NCI-H2196 (cell line): Measurements from ENCODE around the gene PDZD2.
"Not testable (repeated sequence)": the region's sequence is repeated elsewhere in the genome, so short reads cannot be mapped to it uniquely, and the experiment has no call there.

Source experiments
- DNase-seq: peaks from one replicate; lab custom pipeline; 2025; ENCODE audit not compliant: unreplicated experiment; lab: John Stamatoyannopoulos, UW

Gene PDZD2

GRCh38 chr5:32029261-32029660 lies 390.3 kb downstream of the PDZD2 start:
- no peak for DNase-seq

DNA sequence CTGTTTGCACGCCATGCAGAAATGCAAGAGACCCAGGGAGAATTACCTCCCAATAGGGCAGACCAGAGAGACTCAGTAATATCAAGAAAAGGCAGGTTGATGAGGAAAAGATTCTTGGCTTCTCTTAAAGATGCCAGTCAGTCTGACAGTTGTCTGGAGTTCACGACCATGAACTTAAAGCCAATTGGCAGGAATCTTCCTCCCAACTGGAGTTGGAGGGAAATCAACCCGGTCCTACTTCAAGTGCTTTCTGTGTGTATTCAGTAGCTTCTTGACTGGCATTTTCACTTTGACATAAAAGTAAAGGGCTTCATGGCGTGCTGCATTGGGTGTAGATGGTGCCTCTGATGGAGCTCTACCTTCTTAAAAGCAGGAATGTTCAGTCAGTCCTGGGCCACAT lies 390.9 kb downstream of the PDZD2 start:
- no peak for DNase-seq

GRCh38 chr5:32030222-32030621 lies 391.3 kb downstream of the PDZD2 start:
- no peak for DNase-seq

- no peak for DNase-seq
Observed at GRCh38 chr5:32030686-32031085, 391.8 kb downstream of the PDZD2 start.

- no peak for DNase-seq
Observed at GRCh38 chr5:32031089-32031488, 392.2 kb downstream of the PDZD2 start.

- DNase-seq = no peak
Observed at GRCh38 chr5:32038523-32038922, 399.6 kb downstream of the PDZD2 start.

GRCh38 chr5:32039133-32039532 lies 400.2 kb downstream of the PDZD2 start:
- DNase-seq = not testable (repeated sequence)

DNA sequence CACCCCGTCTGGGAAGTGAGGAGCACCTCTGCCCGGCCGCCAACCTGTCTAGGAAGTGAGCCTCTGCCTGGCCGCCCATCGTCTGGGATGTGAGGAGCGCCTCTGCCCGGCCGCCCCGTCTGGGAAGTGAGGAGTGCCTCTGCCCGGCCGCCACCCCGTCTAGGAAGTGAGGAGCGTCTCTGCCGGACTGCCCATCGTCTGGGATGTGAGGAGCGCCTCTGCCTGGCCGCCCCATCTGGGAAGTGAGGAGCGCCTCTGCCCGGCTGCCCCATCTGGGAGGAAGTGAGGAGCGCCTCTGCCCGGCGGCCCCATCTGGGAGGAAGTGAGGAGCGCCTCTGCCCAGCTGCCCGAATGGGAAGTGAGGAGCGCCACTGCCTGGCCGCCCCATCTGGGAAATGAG lies 400.7 kb downstream of the PDZD2 start:
- not testable (repeated sequence) for DNase-seq

DNA sequence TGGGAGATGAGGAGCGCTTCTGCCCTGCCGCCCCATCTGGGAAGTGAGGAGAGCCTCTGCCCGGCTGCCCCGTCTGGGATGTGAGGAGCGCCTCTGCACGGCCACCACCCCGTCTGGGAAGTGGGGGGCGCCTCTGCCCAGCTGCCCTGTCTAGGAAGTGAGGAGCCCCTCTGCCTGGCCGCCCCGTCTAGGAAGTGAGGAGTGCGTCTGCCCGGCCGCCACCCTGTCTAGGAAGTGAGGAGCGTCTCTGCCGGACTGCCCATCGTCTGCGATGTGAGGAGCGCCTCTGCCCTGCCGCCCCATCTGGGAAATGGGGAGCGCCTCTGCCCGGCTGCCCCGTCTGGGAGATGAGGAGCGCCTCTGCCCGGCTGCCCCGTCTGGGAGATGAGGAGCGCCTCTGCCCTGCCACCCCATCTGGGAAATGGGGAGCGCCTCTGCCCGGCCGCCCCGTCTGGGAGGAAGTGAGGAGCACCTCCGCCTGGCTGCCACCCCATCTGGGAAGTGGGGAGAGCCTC lies 401.3 kb downstream of the PDZD2 start:
- not testable (repeated sequence) for DNase-seq

- DNase-seq = no peak
Observed at GRCh38 chr5:32042551-32042961, 403.6 kb downstream of the PDZD2 start.

DNA sequence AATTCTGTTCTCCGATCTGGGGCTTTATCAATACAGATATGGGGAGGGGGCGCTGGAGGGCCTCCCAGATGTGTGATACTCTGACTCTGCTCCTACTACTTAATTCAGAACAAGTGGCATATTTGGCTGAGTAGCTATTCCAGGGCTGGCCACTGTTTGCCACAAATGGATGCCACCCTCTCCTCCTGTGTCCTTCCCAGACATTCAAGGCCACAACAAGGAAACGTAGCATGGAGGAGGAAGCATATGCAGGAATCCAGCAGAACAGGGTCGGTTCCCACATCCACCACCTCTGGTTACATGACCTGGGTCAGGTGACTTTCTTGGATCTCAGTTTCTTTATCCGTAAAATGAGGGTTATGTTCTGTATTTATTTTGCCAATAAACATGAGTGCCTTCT lies 404.2 kb downstream of the PDZD2 start:
- no peak for DNase-seq

DNA sequence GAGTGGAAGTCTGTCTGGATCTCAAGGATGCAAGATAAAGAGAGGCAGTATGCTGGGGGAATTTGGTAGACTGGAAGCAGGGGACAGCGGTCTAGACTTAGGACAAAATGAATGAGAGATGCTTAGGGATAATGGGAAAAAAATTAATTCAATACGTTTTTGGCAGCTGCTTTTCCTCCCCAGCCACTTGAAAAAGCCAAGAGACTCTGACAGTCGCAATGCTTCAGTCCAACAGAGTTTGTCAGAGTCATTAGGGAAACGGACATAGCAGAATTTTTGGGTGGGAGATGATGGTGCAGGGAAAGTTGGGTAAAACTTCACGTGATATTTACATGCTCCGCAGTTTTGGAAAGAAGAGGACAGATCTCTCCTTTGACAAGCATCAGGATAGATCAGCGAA lies 405.5 kb downstream of the PDZD2 start:
- DNase-seq = no peak

GRCh38 chr5:32044939-32045338 lies 406.0 kb downstream of the PDZD2 start:
- DNase-seq = no peak

DNA sequence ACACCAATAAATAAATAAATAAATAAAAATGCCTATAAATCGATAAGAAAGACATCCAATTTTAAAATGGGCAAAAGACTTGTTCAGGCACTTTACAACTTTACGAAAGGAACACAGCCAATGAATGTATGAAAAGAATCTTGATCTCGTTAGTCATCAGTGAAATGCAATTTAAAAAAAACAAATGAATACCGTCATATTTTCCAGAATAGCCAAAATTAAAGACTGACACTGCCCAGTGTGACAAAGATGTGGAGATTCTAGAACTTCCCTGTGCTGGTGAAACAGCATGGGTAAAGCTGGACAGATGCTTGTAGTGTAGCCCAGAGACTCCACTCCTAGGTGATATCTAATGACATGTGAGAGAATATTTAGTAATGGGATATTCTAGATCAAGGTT lies 408.1 kb downstream of the PDZD2 start:
- no peak for DNase-seq

- DNase-seq = no peak
Observed at GRCh38 chr5:32051796-32052195, 412.9 kb downstream of the PDZD2 start.

- DNase-seq = no peak
Observed at GRCh38 chr5:32055891-32056866, 417.2 kb downstream of the PDZD2 start.

GRCh38 chr5:32057187-32058096 lies 418.5 kb downstream of the PDZD2 start:
- no peak for DNase-seq

- no peak for DNase-seq
Observed at GRCh38 chr5:32058101-32058500, 419.2 kb downstream of the PDZD2 start.

DNA sequence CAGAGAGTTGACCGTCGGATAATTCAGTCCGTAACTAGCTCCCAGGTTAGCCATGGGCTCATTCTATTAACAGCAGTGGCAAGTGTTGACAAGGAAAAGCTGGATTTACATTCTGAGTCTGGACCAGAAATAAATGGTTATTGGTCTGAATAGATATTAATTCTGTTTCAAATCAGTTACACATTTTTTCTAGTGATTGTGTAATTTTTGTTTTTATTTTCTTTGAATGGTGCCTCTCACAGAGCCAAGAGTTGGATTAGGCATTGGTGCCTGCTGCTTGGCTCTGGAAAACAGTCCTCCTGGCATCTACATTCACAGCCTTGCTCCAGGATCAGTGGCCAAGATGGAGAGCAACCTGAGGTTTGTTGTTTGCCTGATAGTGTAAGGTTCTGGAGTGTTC lies 420.1 kb downstream of the PDZD2 start:
- DNase-seq = no peak

GRCh38 chr5:32059761-32060530 lies 421.0 kb downstream of the PDZD2 start:
- DNase-seq = no peak

- DNase-seq = no peak
Observed at GRCh38 chr5:32061236-32061635, 422.3 kb downstream of the PDZD2 start.
